IPS-18a (cell line): ENCODE data around the gene ASZ1.
"Not testable (repeated sequence)": the region's sequence is repeated elsewhere in the genome, so short reads cannot be mapped to it uniquely, and the experiment has no call there.

Experiments used
- H3K27ac ChIP-seq: one replicate; pipeline ENCODE4 v1.5.1; 2013; ENCODE audit warnings: low read length
- H3K27me3 ChIP-seq: one replicate; pipeline ENCODE4 v1.6.1; 2013; ENCODE audit warnings: mild to moderate bottlenecking, low read length; ENCODE audit not compliant: control insufficient read depth, insufficient read depth
- H3K36me3 ChIP-seq: one replicate; pipeline ENCODE4 v1.6.1; 2013; ENCODE audit warnings: low read depth, low read length; ENCODE audit not compliant: control insufficient read depth
- H3K4me1 ChIP-seq: one replicate; pipeline ENCODE4 v1.6.1; 2013; ENCODE audit warnings: low read depth, low read length; ENCODE audit not compliant: control insufficient read depth
- H3K4me3 ChIP-seq: one replicate; pipeline ENCODE4 v1.5.1; 2013; ENCODE audit warnings: low read length
- H3K9ac ChIP-seq: one replicate; pipeline ENCODE4 v1.6.1; 2013; ENCODE audit warnings: mild to moderate bottlenecking, low read length, moderate library complexity
- H3K9me3 ChIP-seq: one replicate; pipeline ENCODE4 v1.6.1; 2013; ENCODE audit warnings: low read depth, low read length; ENCODE audit not compliant: control insufficient read depth

Gene ASZ1

GRCh38 chr7:117435475-117436043, 8.3 kb upstream of the ASZ1 start:
- Histone ChIP-seq H3K4me1 (no peaks in the 10 kb centered on the region), H3K36me3 (no peaks in the 10 kb centered on the region), H3K27me3 (no peaks in the 10 kb centered on the region), H3K9ac (no peak overlapping the region), H3K4me3 (no peak overlapping the region), H3K27ac (no peak overlapping the region), H3K9me3 (no peaks in the 10 kb centered on the region)

DNA sequence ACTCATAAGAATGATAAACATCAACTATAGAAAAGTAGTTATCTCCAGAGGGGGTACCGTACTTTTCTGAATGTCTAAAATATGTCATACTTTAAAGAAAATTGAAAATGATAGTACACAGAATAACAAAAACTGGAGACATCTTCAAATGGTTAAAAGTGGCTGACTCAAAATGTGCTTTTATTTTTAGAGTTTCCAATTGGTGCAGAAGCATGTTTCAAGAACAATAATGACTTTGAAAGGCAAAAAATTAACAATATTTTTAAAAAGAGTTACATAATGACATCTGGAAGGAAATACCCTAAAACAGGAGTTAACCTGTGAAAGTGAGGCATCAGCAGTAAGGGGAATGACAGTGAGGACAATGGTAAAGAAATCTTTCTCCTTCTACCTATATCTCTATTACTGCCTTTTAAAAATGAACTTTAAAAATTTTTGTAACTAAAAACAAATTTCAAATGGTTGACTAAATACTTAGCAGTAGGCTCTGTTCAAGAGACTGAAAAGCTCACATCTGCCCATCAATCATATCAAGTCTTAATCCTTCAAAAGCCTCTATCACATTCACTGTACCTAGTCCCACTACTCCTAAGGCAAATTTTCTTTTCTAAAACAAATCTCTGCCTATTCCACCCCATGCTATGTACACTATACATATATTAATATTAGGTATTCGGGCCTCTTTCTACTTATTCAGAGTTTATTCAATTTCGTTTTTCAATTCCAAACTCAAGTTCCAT, 3.0 kb downstream of the ASZ1 start:
- no peaks in the 10 kb centered on the region for H3K4me1 ChIP-seq
- no peak overlapping the region for H3K9ac ChIP-seq
- H3K4me3 ChIP-seq: no peak overlapping the region
- H3K27me3 ChIP-seq: no peaks in the 10 kb centered on the region
- no peaks in the 10 kb centered on the region for H3K9me3 ChIP-seq
- H3K27ac ChIP-seq: no peak overlapping the region
- no peaks in the 10 kb centered on the region for H3K36me3 ChIP-seq

DNA sequence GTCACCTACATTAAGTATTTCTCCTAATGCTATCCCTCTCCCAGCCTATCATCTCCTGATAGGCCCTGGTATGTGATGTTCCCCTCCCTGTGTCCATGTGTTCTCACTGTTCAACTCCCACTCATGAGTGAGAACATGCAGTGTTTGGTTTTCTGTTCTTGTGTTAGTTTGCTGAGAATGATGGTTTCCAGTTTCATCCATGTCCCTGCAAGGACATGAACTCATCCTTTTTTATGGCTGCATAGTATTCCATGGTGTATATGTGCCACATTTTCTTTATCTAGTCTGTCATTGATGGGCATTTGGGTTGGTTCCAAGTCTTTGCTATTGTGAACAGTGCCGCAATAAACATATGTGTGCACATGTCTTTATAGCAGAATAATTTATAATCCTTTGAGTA, 12.7 kb downstream of the ASZ1 start:
- not testable (repeated sequence) for H3K9me3 ChIP-seq, H3K4me3 ChIP-seq, H3K27ac ChIP-seq, H3K4me1 ChIP-seq, H3K9ac ChIP-seq, H3K27me3 ChIP-seq, H3K36me3 ChIP-seq

DNA sequence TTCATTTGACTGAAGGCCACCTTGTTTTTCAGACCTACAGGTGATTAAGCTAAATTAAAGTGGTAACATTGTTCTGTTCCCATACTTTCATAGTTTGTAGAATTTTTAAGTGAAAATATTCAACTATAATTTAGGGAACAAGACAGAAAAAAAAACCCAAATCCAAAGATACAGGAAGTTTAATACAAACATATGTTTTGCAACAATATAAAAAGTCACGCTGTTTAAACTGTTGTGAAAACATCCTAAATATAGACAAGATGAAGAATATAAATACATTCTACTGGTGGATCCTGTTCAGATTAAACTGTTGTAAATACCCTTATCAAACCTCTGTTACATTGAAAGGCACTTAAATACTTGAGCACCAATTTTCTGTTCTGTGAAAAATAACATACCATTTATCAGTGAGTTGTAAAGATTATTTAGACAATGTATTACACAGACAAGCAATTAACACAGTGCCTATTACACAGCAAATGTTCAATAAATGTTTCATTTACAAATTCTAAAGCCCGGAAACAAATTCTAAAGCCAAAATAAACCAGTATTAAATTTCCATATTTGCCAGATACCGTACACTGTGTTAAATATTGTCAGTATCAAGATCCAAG, 14.2 kb downstream of the ASZ1 start:
- Histone ChIP-seq H3K27me3 (no peaks in the 10 kb centered on the region), H3K36me3 (no peaks in the 10 kb centered on the region), H3K9ac (no peak overlapping the region), H3K27ac (no peak overlapping the region), H3K4me1 (no peaks in the 10 kb centered on the region), H3K9me3 (no peaks in the 10 kb centered on the region), H3K4me3 (no peak overlapping the region)

GRCh38 chr7:117412390-117412789, 14.9 kb downstream of the ASZ1 start:
- no peak overlapping the region for H3K9ac ChIP-seq
- no peaks in the 10 kb centered on the region for H3K36me3 ChIP-seq
- H3K27me3 ChIP-seq: no peaks in the 10 kb centered on the region
- H3K9me3 ChIP-seq: no peaks in the 10 kb centered on the region
- no peak overlapping the region for H3K4me3 ChIP-seq
- no peak overlapping the region for H3K27ac ChIP-seq
- H3K4me1 ChIP-seq: no peaks in the 10 kb centered on the region

DNA sequence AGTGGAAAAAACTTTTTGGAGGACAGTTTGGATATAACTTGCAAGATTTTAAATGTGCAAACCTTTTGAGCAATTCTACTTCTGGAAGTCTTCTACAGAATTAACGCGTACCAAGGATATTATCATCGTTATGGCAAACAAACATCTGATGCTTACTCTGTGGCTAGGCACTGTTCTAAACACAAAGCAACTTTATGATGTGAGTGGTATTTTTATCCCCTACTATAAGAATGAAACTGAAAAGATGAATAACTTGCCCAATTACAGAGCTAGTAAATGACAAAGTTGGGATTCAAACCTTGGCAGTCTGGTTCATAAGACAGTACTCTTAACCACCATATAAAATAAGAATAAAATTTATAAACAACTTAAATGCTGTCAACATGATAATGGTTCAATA, 15.8 kb downstream of the ASZ1 start:
- Histone ChIP-seq H3K27me3 (no peaks in the 10 kb centered on the region), H3K4me1 (no peaks in the 10 kb centered on the region), H3K9me3 (no peaks in the 10 kb centered on the region), H3K36me3 (no peaks in the 10 kb centered on the region), H3K27ac (no peak overlapping the region), H3K4me3 (no peak overlapping the region), H3K9ac (no peak overlapping the region)

DNA sequence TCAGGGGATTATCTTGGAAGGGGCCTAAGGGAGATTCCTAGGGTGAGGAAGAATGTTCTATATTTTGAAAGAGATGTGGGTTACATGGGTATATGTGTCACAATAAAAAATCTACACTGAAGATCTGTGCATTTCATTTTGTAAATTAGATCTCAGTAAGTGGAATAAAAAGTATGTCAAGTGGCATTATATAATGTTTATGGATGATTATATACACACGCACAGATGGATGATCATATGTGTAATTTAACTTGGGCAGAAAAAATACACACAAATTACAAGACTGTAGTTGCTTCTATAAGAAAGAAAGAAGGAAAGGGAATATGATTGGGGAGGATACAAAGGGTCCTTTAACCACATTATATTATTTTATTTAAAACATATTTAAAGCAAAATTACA, 18.5 kb downstream of the ASZ1 start:
- Histone ChIP-seq H3K4me3 (no peak overlapping the region), H3K36me3 (no peaks in the 10 kb centered on the region), H3K27ac (no peak overlapping the region), H3K9me3 (no peaks in the 10 kb centered on the region), H3K27me3 (no peaks in the 10 kb centered on the region), H3K4me1 (no peaks in the 10 kb centered on the region), H3K9ac (no peak overlapping the region)

GRCh38 chr7:117405519-117405918, 21.8 kb downstream of the ASZ1 start:
- no peak overlapping the region for H3K4me3 ChIP-seq
- no peaks in the 10 kb centered on the region for H3K9me3 ChIP-seq
- no peaks in the 10 kb centered on the region for H3K27me3 ChIP-seq
- H3K36me3 ChIP-seq: no peaks in the 10 kb centered on the region
- no peaks in the 10 kb centered on the region for H3K4me1 ChIP-seq
- H3K27ac ChIP-seq: no peak overlapping the region
- no peak overlapping the region for H3K9ac ChIP-seq

GRCh38 chr7:117403737-117404136, 23.6 kb downstream of the ASZ1 start:
- Histone ChIP-seq H3K4me3 (no peak overlapping the region), H3K27ac (no peak overlapping the region), H3K9ac (no peak overlapping the region), H3K4me1 (no peaks in the 10 kb centered on the region), H3K27me3 (no peaks in the 10 kb centered on the region), H3K9me3 (no peaks in the 10 kb centered on the region), H3K36me3 (no peaks in the 10 kb centered on the region)

DNA sequence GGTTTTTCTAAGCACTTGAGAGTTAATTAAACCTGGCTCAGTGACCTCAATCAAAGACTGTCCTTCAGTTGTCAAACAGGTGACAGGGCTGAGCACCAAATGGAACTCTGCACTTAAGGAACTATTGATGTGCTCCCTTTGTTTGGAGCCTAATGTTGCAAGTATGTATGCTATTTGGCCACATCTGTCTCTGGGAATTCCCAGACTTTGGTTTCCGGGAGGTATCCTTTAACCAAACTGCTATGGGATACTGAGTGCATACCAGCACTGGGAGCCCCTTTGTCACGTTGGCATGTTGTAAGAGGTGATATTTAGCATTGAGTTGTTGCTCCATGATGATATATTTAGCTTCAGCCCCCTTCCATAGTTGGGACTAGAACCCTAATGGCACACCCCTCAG, 25.2 kb downstream of the ASZ1 start:
- H3K27ac ChIP-seq: no peak overlapping the region
- no peaks in the 10 kb centered on the region for H3K27me3 ChIP-seq
- no peaks in the 10 kb centered on the region for H3K36me3 ChIP-seq
- H3K4me1 ChIP-seq: no peaks in the 10 kb centered on the region
- H3K9me3 ChIP-seq: no peaks in the 10 kb centered on the region
- no peak overlapping the region for H3K9ac ChIP-seq
- no peak overlapping the region for H3K4me3 ChIP-seq

DNA sequence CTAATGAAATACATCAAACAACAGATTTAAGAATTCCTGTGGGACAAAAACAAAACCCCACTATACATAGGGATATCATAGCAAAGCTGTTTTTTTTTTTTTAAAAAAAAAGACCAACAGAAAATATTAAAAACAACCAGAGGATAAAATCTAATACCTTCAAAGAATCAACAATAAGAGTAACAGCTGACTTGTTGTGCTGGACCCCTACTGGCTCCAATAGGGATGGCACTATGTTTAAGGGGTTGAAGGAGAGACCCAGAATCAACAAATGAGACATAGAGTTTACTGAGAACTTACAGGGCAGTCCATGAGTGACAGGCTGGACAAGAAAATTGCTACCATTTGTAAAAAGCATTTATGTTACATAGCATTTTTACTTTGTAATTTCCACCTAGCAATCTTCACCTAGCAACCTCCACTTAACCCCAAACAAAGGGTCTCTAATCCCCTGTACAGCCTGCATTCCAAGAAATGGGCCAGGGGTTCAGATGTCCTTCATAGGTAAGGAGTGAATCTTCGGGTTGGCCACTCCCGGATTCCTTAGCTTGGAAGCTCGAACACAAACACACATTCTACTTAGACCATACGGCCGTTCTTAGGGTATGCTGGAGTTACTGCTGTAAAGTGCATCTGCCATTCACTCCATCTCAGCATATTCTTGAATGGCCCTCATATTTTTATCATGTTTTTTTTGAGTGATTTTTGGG, 25.8 kb downstream of the ASZ1 start:
- H3K4me1 ChIP-seq: no peaks in the 10 kb centered on the region
- H3K9me3 ChIP-seq: no peaks in the 10 kb centered on the region
- no peak overlapping the region for H3K4me3 ChIP-seq
- no peaks in the 10 kb centered on the region for H3K27me3 ChIP-seq
- H3K9ac ChIP-seq: no peak overlapping the region
- H3K36me3 ChIP-seq: no peaks in the 10 kb centered on the region
- no peak overlapping the region for H3K27ac ChIP-seq
